ENCODE results near the gene AMBRA1.

DNA sequence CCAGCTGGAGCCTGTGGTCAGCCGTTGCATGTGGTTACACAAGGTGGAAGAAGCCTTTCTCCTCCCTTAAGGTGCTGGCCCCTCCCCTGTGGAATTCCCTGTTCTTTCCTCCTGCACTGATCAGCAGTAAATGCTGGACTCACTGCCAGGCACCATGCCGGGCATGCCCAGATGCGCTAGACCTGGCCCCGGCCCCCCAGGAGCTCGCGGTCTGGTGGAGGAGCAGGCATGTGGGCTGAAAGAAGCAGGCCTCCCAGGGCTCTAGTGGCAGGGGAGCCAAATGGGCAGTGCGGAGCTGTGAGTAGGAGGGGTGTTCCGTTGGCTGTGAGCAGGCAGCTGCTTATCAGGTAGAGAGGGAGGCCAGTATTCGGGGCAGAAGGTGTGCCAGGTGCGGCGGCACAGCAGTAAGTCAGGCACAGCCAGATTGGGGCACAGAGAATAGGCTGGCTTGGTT is 236.3 kb downstream of the AMBRA1 start:
- TF ChIP-seq POLR2A (IDR thresholded peaks at IDR 0.05): no peak
- TF ChIP-seq, protein P1, sequence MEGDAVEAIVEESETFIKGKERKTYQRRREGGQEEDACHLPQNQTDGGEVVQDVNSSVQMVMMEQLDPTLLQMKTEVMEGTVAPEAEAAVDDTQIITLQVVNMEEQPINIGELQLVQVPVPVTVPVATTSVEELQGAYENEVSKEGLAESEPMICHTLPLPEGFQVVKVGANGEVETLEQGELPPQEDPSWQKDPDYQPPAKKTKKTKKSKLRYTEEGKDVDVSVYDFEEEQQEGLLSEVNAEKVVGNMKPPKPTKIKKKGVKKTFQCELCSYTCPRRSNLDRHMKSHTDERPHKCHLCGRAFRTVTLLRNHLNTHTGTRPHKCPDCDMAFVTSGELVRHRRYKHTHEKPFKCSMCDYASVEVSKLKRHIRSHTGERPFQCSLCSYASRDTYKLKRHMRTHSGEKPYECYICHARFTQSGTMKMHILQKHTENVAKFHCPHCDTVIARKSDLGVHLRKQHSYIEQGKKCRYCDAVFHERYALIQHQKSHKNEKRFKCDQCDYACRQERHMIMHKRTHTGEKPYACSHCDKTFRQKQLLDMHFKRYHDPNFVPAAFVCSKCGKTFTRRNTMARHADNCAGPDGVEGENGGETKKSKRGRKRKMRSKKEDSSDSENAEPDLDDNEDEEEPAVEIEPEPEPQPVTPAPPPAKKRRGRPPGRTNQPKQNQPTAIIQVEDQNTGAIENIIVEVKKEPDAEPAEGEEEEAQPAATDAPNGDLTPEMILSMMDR (IDR thresholded peaks at IDR 0.05): no peak
